EH (cell line): ENCODE measurements around the gene DCP1B.

ENCODE experiments used
- DNase-seq: peaks from one replicate; pipeline ENCODE4 v3.0.0-alpha.2; 2015; ENCODE audit warnings: low read depth

DCP1B gene

GRCh38 chr12:2017546-2018337 lies 13.5 kb upstream of the DCP1B start:
- peak; percentile 53 for DNase-seq

- DNase-seq = no peak
These were observed 12.7 kb upstream of the DCP1B start for GRCh38 chr12:2016862-2017545.

- DNase-seq = no peak
These were observed 10.0 kb upstream of the DCP1B start for GRCh38 chr12:2014231-2014630.

- no peak for DNase-seq
These were observed 9.4 kb upstream of the DCP1B start for GRCh38 chr12:2013527-2014223.

- no peak for DNase-seq
These were observed 8.8 kb upstream of the DCP1B start for GRCh38 chr12:2013086-2013485.

GRCh38 chr12:2011643-2012607 lies 7.7 kb upstream of the DCP1B start:
- DNase-seq = no peak

- no peak for DNase-seq
These were observed 5.4 kb upstream of the DCP1B start for GRCh38 chr12:2009623-2010022.

GRCh38 chr12:2008677-2009076 lies 4.4 kb upstream of the DCP1B start:
- peak; percentile 13 for DNase-seq

- DNase-seq = peak; percentile 55
These were observed 563 bp downstream of the DCP1B start for GRCh38 chr12:2003676-2004112.

GRCh38 chr12:1995205-1995896 lies 8.9 kb downstream of the DCP1B start:
- no peak for DNase-seq

GRCh38 chr12:1994429-1995143 lies 9.7 kb downstream of the DCP1B start:
- DNase-seq = no peak

GRCh38 chr12:1993871-1994371 lies 10.3 kb downstream of the DCP1B start:
- peak; percentile 85 for DNase-seq

- DNase-seq = peak; percentile 91
These were observed 10.9 kb downstream of the DCP1B start for GRCh38 chr12:1993341-1993740.

GRCh38 chr12:1992732-1993131 lies 11.5 kb downstream of the DCP1B start:
- no peak for DNase-seq

GRCh38 chr12:1989111-1989510 lies 15.1 kb downstream of the DCP1B start:
- no peak for DNase-seq

GRCh38 chr12:1984759-1985158 lies 19.5 kb downstream of the DCP1B start:
- no peak for DNase-seq

- no peak for DNase-seq
These were observed 24.0 kb downstream of the DCP1B start for GRCh38 chr12:1980282-1980681.

GRCh38 chr12:1978078-1978862 lies 26.0 kb downstream of the DCP1B start:
- no peak for DNase-seq

- no peak for DNase-seq
These were observed 26.7 kb downstream of the DCP1B start for GRCh38 chr12:1977588-1977987.
